ENCODE measurements around the gene EFNA1.

The EFNA1 gene

DNA sequence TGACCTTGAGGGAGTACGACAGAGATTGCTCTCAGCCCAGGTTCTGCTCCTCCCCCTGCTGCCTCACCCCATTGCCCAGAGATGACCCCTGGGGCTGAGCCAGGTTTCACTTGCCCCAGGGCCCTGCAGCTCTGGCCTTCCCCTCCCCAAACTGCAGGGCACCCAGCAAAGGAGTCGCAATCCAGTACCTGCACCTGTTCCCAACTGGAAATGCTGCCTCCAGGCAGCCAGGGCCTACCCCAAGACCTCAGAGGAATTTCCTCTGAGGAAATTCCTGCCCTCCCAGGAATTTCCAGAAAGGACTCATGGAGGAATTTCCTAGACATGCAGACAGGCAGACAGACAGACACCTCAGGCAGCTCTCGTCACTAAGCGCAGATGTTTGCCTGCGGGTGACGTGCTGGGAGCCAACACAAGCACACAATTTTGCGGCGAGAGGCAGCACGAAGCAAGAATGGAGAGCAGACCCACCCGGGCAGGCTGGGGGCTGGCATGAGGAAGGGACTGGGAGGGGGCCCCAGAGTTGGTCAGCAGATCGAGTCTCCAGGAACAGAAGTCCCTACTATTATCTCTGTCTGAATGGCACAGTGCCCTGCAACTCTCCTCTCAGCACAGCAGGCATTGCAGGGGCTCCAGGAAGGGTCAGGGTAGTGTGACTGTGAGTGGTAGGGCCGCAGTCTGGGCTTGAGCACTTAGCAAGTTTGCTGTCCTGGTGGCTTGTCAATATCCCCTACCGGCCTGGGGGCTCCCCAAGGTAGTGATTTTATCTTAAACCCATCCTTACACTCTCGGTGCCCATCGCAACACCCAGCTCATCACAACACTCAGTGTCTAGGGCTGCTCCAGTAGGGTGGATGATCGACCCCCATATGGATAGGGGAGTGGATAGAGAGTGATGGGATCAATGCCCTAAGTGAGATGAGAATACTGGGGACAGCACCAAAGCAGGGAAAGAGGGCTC is 2.9 kb upstream of the EFNA1 start:
- H3K4me3 ChIP-seq (ENCODE audit: low read depth, low read length), result no peak overlapping the region
- TF ChIP-seq, protein P1, sequence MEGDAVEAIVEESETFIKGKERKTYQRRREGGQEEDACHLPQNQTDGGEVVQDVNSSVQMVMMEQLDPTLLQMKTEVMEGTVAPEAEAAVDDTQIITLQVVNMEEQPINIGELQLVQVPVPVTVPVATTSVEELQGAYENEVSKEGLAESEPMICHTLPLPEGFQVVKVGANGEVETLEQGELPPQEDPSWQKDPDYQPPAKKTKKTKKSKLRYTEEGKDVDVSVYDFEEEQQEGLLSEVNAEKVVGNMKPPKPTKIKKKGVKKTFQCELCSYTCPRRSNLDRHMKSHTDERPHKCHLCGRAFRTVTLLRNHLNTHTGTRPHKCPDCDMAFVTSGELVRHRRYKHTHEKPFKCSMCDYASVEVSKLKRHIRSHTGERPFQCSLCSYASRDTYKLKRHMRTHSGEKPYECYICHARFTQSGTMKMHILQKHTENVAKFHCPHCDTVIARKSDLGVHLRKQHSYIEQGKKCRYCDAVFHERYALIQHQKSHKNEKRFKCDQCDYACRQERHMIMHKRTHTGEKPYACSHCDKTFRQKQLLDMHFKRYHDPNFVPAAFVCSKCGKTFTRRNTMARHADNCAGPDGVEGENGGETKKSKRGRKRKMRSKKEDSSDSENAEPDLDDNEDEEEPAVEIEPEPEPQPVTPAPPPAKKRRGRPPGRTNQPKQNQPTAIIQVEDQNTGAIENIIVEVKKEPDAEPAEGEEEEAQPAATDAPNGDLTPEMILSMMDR (IDR thresholded peaks at IDR 0.05; ENCODE audit: low read depth, low read length, missing control alignments), result no peak
- DNase-seq (ENCODE audit: low read depth), result no peak

DNA sequence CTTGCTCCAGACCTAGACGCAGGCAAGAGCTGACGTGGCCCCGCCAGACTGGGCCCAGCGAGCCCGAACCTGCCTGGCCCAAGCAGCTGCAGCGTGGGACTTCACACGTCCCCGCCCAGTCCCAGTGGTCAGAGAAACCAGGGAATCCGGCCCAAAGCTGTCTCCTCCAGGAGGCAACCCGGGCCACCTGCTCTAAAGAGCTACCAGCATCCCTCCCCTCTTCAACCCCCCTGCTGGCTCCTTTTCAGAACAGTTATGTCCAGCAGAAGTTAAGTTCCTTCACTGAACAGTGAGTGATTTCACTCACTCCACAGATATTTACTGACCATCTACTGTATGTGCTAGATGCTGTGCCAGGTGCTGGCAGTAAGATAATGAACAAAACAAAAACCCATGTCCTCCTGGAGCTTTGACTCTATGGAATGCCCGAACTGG is 2.1 kb upstream of the EFNA1 start:
- H3K4me3 ChIP-seq (ENCODE audit: low read depth, low read length), result no peak overlapping the region
- TF ChIP-seq, protein P1 (IDR thresholded peaks at IDR 0.05; ENCODE audit: low read depth, low read length, missing control alignments), result no peak
- no peak for DNase-seq (ENCODE audit: low read depth)

DNA sequence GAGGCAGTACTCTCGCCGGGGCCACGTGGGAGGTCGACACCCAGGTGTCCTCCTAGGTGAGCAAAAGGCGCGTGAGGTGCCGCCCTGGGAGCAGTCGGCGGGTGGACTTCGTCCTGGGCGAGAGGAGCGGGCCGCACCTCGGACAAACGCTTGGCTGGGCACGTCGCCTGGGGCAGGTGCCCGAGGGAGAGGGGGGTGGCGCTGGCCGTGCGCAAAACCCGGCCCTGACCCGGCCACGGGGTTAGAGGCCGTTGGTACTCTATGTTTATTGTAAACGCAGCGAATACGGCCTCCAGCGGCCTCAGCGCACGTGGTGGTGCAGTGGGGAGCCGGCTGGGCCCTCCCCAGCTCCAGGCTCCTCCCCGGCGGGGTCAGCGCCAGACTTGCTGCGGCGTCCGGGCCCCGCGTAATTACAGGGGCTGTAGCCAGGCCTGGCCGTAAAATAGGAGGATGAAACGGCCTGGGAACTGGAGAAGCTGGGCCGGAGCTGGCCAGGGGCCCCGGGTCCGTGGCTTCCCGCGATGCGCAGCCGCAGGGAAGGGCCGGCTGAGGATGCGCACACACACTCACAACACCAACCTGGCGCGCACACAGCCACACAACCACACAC is 1.6 kb upstream of the EFNA1 start:
- TF ChIP-seq, protein P1 (IDR thresholded peaks at IDR 0.05; ENCODE audit: low read depth, low read length, missing control alignments), result no peak
- DNase-seq (ENCODE audit: low read depth), result no peak
- no peak overlapping the region for H3K4me3 ChIP-seq (ENCODE audit: low read depth, low read length)

DNA sequence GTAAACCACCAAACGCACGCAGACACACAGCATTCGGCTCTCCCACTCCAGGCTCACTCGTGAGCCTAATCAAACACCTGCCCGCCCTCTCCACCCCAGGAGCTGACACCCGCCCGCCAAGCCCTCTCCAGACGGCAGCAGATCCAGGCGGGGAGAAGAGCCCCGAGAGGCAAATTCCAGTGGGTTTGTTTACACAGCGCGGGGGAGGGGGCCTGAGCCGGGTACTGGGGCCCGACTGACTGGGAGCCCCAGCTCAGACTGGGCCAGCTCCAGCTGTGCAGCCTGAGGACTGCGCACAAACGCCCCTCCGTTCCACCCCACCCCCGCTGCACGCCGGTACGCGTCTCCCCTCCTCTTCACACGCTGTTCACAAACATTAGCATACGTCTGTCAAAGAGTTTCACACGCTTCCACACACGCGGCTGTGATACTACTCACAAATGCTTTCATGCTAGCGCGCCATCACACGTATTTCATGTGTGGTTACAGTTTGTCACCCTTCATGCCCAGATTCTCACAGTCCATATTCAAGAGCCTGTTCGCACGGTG is 1.0 kb upstream of the EFNA1 start:
- TF ChIP-seq, protein P1 (IDR thresholded peaks at IDR 0.05; ENCODE audit: low read depth, low read length, missing control alignments), result no peak
- DNase-seq (ENCODE audit: low read depth), result no peak
- H3K4me3 ChIP-seq (ENCODE audit: low read depth, low read length), result no peak overlapping the region

DNA sequence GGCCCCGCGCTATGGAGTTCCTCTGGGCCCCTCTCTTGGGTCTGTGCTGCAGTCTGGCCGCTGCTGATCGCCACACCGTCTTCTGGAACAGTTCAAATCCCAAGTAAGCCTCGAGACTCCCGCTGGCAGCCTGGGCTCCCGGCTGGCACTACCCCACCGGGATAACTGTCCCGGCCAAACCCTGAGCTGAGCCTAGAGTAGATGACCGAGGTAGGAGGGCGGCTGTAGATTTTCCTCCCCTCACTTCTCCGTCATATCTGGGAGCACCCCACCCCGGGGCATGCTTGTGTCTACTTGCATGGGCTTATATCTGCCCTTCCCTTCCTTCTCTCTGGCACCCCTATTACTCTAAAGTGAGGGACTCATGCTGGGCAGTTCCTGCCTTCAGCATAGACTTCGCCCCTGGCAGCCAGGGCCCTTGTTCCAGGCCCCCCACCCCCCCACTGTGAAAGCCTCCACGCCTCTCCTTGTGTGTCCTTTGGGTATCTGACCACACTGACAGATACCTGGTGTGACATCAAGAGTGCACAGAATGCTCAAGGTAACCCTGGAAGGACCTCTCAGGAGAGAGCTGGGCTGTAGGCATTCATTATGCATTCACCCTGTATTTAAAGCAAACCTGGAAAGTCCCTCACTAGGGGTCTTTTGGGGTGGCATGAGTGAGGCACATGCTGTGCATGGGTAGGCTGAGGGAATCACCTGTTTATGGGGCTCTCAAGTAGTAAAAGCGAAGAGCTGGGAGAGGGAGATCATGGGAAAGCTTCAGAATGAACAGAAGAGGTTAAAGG is 485 bp downstream of the EFNA1 start:
- TF ChIP-seq, protein P1 (IDR thresholded peaks at IDR 0.05; ENCODE audit: low read depth, low read length, missing control alignments), result no peak
- no peak overlapping the region for H3K4me3 ChIP-seq (ENCODE audit: low read depth, low read length)
- DNase-seq (ENCODE audit: low read depth), result no peak

DNA sequence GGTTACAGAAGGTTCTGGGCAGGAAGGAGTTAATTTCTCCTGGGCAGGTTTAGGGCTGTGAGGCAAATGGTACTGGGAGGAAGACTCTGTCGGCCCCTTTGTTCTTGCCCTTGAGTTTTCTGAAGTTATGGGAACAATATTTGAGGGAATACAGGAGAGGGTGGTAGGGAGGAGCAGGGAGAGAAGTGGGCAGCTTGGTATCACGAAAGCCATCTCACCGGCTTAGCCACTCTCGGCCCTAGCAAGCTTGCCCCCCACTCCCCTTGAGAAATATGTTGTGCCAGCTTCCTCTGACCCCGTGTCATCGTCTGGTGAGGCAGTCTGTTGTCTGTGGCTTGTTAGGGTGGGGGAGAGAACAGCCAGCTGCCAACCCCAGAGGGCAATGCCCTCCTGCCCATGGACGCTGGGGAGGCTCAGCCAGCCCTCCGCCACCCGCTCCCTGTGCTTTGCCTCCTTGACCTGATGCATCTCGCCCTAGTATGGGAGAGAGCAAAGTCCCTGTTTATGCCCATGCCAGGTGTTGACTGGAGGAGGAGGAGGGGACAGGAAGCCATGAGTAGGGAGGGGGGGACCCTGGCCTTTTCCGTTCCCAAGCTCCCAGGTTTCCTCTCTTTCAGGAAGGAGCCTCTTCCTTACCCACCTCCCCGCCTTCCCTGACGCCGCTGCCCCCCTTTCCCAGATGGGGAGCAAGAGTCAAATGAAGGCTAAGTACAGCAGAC is 1.2 kb downstream of the EFNA1 start:
- no peak for DNase-seq (ENCODE audit: low read depth)
- no peak overlapping the region for H3K4me3 ChIP-seq (ENCODE audit: low read depth, low read length)
- TF ChIP-seq, protein P1 (IDR thresholded peaks at IDR 0.05; ENCODE audit: low read depth, low read length, missing control alignments), result no peak

Measured in GM12864 (cell line).